Inflammatory macrophage treated with lipopolysaccharide for 1 hour (primary cell): ENCODE data around the gene COL4A2.

ENCODE experiments used
- DNase-seq, 2 donors: peaks; one replicate each; pipeline ENCODE4 v3.0.0-alpha.2; 2020 to 2022

COL4A2 gene

GRCh38 chr13:110323172-110323891, 16.2 kb downstream of the COL4A2 start:
- no peak for DNase-seq

GRCh38 chr13:110324026-110324749, 17.1 kb downstream of the COL4A2 start:
- no peak for DNase-seq

GRCh38 chr13:110326263-110326904, 19.3 kb downstream of the COL4A2 start:
- DNase-seq: no peak

- DNase-seq: no peak
Observed at GRCh38 chr13:110327051-110327721, 20.1 kb downstream of the COL4A2 start.

GRCh38 chr13:110328573-110328972, 21.5 kb downstream of the COL4A2 start:
- DNase-seq: no peak

- no peak for DNase-seq
Observed at GRCh38 chr13:110329258-110329657, 22.2 kb downstream of the COL4A2 start.

GRCh38 chr13:110329798-110330461, 22.8 kb downstream of the COL4A2 start:
- no peak for DNase-seq

- no peak for DNase-seq
Observed at GRCh38 chr13:110330491-110331011, 23.5 kb downstream of the COL4A2 start.

GRCh38 chr13:110331362-110331761, 24.3 kb downstream of the COL4A2 start:
- DNase-seq: no peak

- no peak for DNase-seq
Observed at GRCh38 chr13:110332750-110333149, 25.7 kb downstream of the COL4A2 start.

GRCh38 chr13:110333837-110334236, 26.8 kb downstream of the COL4A2 start:
- no peak for DNase-seq

GRCh38 chr13:110334256-110334655, 27.2 kb downstream of the COL4A2 start:
- no peak for DNase-seq

- no peak for DNase-seq
Observed at GRCh38 chr13:110334841-110335490, 27.9 kb downstream of the COL4A2 start.

GRCh38 chr13:110336108-110336507, 29.0 kb downstream of the COL4A2 start:
- no peak for DNase-seq

- no peak for DNase-seq
Observed at GRCh38 chr13:110336681-110337080, 29.6 kb downstream of the COL4A2 start.

GRCh38 chr13:110337247-110337646, 30.2 kb downstream of the COL4A2 start:
- no peak for DNase-seq

- DNase-seq: no peak
Observed at GRCh38 chr13:110338441-110339101, 31.5 kb downstream of the COL4A2 start.

- no peak for DNase-seq
Observed at GRCh38 chr13:110339263-110339662, 32.2 kb downstream of the COL4A2 start.

- DNase-seq: no peak
Observed at GRCh38 chr13:110339975-110340550, 33.0 kb downstream of the COL4A2 start.

- DNase-seq: peak; percentile 17 to 19
Observed at GRCh38 chr13:110340812-110341444, 33.8 kb downstream of the COL4A2 start.
